ENCODE measurements around the gene HLCS. TPM values are rescaled to one million over a fixed set of nuclear protein-coding genes. Genes with fewer than 3 reads are reported as not detected.

Gene HLCS
- total and polyA plus RNA-seq, 2 donors (not counting 1 experiment from before 2014, with no cell fraction given), result 23.1 to 40.0 TPM

GRCh38 chr21:36761685-36762084 lies 204.8 kb downstream of the HLCS start:
- no peaks in the 10 kb centered on the region for H3K27me3 ChIP-seq (ENCODE audit: control insufficient read depth, insufficient read depth, low read length)
- H3K9me3 ChIP-seq (ENCODE audit: control insufficient read depth, insufficient read depth, low read depth, low read length), result no peaks in the 10 kb centered on the region
- H3K9ac ChIP-seq (ENCODE audit: insufficient read depth, low read length), result no peak overlapping the region
- H4K20me1 ChIP-seq (ENCODE audit: control insufficient read depth, extremely low read depth, insufficient read depth, low read length), result no peaks in the 10 kb centered on the region
- H3K27ac ChIP-seq (ENCODE audit: insufficient read depth, low read length), result no peak overlapping the region
- H2AFZ ChIP-seq (ENCODE audit: low read length), result no peak overlapping the region
- no peak for DNase-seq (ENCODE audit: low read depth in 2 of 2)
- H3K4me1 ChIP-seq (ENCODE audit: control insufficient read depth, extremely low read depth, insufficient read depth, low read length), result no peaks in the 10 kb centered on the region
- TF ChIP-seq CTCF (conservative IDR thresholded peaks at IDR 0.05 in 1 of 2, IDR thresholded peaks at IDR 0.05 in 1 of 2; ENCODE audit: low read depth in 1 of 2, low read length in 2 of 2) (no peak), EZH2 (IDR thresholded peaks at IDR 0.05; ENCODE audit: low read length, missing control alignments) (no peak)
- H3K4me3 ChIP-seq (replicated peaks in 1 of 4; ENCODE audit: control extremely low read depth in 1 of 4, insufficient read depth in 1 of 4, low read depth in 3 of 4, low read length in 4 of 4), result no peak overlapping the region
- H3K79me2 ChIP-seq (ENCODE audit: control insufficient read depth, insufficient read depth, low read length), result no peaks in the 10 kb centered on the region
- no peak overlapping the region for H3K4me2 ChIP-seq (ENCODE audit: extremely low read depth, insufficient read depth, low read length)
- H3K36me3 ChIP-seq (ENCODE audit: control insufficient read depth, insufficient read depth, low read length), result no peaks in the 10 kb centered on the region

GRCh38 chr21:36759348-36760083 lies 207.0 kb downstream of the HLCS start:
- Histone ChIP-seq H4K20me1 (ENCODE audit: control insufficient read depth, extremely low read depth, insufficient read depth, low read length) (no peaks in the 10 kb centered on the region), H3K79me2 (ENCODE audit: control insufficient read depth, insufficient read depth, low read length) (no peaks in the 10 kb centered on the region), H3K4me1 (ENCODE audit: control insufficient read depth, extremely low read depth, insufficient read depth, low read length) (no peaks in the 10 kb centered on the region), H3K9me3 (ENCODE audit: control insufficient read depth, insufficient read depth, low read depth, low read length) (no peaks in the 10 kb centered on the region), H3K4me3 (replicated peaks in 1 of 4; ENCODE audit: control extremely low read depth in 1 of 4, insufficient read depth in 1 of 4, low read depth in 3 of 4, low read length in 4 of 4) (no peak overlapping the region), H3K27me3 (ENCODE audit: control insufficient read depth, insufficient read depth, low read length) (no peaks in the 10 kb centered on the region), H2AFZ (ENCODE audit: low read length) (no peak overlapping the region), H3K9ac (ENCODE audit: insufficient read depth, low read length) (no peak overlapping the region), H3K27ac (ENCODE audit: insufficient read depth, low read length) (no peak overlapping the region), H3K36me3 (ENCODE audit: control insufficient read depth, insufficient read depth, low read length) (no peaks in the 10 kb centered on the region), H3K4me2 (ENCODE audit: extremely low read depth, insufficient read depth, low read length) (no peak overlapping the region)
- no peak for DNase-seq (ENCODE audit: low read depth in 2 of 2)
- no peak for TF ChIP-seq EZH2 (IDR thresholded peaks at IDR 0.05; ENCODE audit: low read length, missing control alignments)
- TF ChIP-seq CTCF (conservative IDR thresholded peaks at IDR 0.05 in 1 of 2, IDR thresholded peaks at IDR 0.05 in 1 of 2; ENCODE audit: low read depth in 1 of 2, low read length in 2 of 2), result no peak

- Histone ChIP-seq H4K20me1 (ENCODE audit: control insufficient read depth, extremely low read depth, insufficient read depth, low read length) (no peaks in the 10 kb centered on the region), H3K27me3 (ENCODE audit: control insufficient read depth, insufficient read depth, low read length) (no peaks in the 10 kb centered on the region), H3K4me2 (ENCODE audit: extremely low read depth, insufficient read depth, low read length) (no peak overlapping the region), H3K36me3 (ENCODE audit: control insufficient read depth, insufficient read depth, low read length) (peaks cover 1% of the 10 kb centered on the region), H3K79me2 (ENCODE audit: control insufficient read depth, insufficient read depth, low read length) (no peaks in the 10 kb centered on the region), H3K9me3 (ENCODE audit: control insufficient read depth, insufficient read depth, low read depth, low read length) (no peaks in the 10 kb centered on the region), H2AFZ (ENCODE audit: low read length) (no peak overlapping the region), H3K9ac (ENCODE audit: insufficient read depth, low read length) (no peak overlapping the region), H3K4me1 (ENCODE audit: control insufficient read depth, extremely low read depth, insufficient read depth, low read length) (peaks cover 3% of the 10 kb centered on the region), H3K4me3 (replicated peaks in 1 of 4; ENCODE audit: control extremely low read depth in 1 of 4, insufficient read depth in 1 of 4, low read depth in 3 of 4, low read length in 4 of 4) (no peak overlapping the region), H3K27ac (ENCODE audit: insufficient read depth, low read length) (no peak overlapping the region)
- TF ChIP-seq CTCF (conservative IDR thresholded peaks at IDR 0.05 in 1 of 2, IDR thresholded peaks at IDR 0.05 in 1 of 2; ENCODE audit: low read depth in 1 of 2, low read length in 2 of 2), result no peak
- TF ChIP-seq EZH2 (IDR thresholded peaks at IDR 0.05; ENCODE audit: low read length, missing control alignments), result no peak
- no peak for DNase-seq (ENCODE audit: low read depth in 2 of 2)
Observed at GRCh38 chr21:36757196-36757595, 209.3 kb downstream of the HLCS start.
